Measurements from ENCODE around the gene GJA9. TPM values are rescaled to one million over a fixed set of nuclear protein-coding genes. Genes with fewer than 3 reads are reported as not detected.
A peak's percentile ranks its signal among the peaks of the same experiment; 100 is the strongest.

Gene GJA9
- total and polyA plus RNA-seq, 2 of the 8 experiments (the other 6 are each of a cell fraction or from before 2014, with no cell fraction given), result not detected

GRCh38 chr1:38929054-38929453 is 47.7 kb upstream of the GJA9 start:
- Histone ChIP-seq H2BK15ac (ENCODE audit: low read length) (peak overlapping the region; percentile 83; the same call in 1 of the 2 replicates), H4K5ac (ENCODE audit: insufficient read length, low read depth, low read length) (no peak overlapping the region), H3K4me3 (ENCODE audit: extremely low read depth in 1 of 4, insufficient read depth in 2 of 4, low read depth in 3 of 4, low read length in 4 of 4) (no peak overlapping the region), H3K56ac (replicated peaks; ENCODE audit: insufficient read length, low read depth, low read length) (no peak overlapping the region), H3K79me1 (ENCODE audit: low read depth, low read length) (no peaks in the 10 kb centered on the region), H2BK120ac (replicated peaks; ENCODE audit: low read depth, low read length) (no peak overlapping the region), H3K27ac (ENCODE audit: low read depth, low read length) (no peak overlapping the region), H3K4me1 (replicated peaks in 1 of 4; ENCODE audit: control insufficient read depth in 3 of 4, insufficient read depth in 4 of 4, low read length in 3 of 4) (no peaks in the 10 kb centered on the region; a peak in 1 of 7 replicates), H3K79me2 (ENCODE audit: control insufficient read depth in 1 of 2, insufficient read depth in 2 of 2, low read length in 2 of 2) (no peaks in the 10 kb centered on the region), H3K9me3 (ENCODE audit: insufficient read depth in 2 of 2, low read depth in 1 of 2, low read length in 1 of 2) (no peaks in the 10 kb centered on the region), H3K36me3 (ENCODE audit: control insufficient read depth in 2 of 4, insufficient read depth in 4 of 4, low read length in 3 of 4) (no peaks in the 10 kb centered on the region), H2AK5ac (ENCODE audit: low read depth, low read length) (no peak overlapping the region), H2BK20ac (ENCODE audit: low read length) (no peak overlapping the region), H3K23ac (ENCODE audit: insufficient read length) (no peak overlapping the region), H3K18ac (ENCODE audit: extremely low read depth, low read length) (no peak overlapping the region), H3K23me2 (ENCODE audit: low read depth, low read length) (no peaks in the 10 kb centered on the region), H2BK12ac (ENCODE audit: low read depth, low read length) (no peak overlapping the region), H3K9ac (replicated peaks in 1 of 4; ENCODE audit: extremely low read depth in 1 of 4, low read depth in 3 of 4, low read length in 3 of 4) (no peak overlapping the region), H4K20me1 (replicated peaks in 1 of 2; ENCODE audit: control insufficient read depth in 1 of 2, insufficient read depth in 2 of 2, low read length in 2 of 2) (no peaks in the 10 kb centered on the region), H3K4ac (replicated peaks; ENCODE audit: insufficient read length, low read depth, low read length) (no peak overlapping the region), H3K27me3 (replicated peaks in 1 of 4; ENCODE audit: control insufficient read depth in 3 of 4, extremely low read depth in 1 of 4, insufficient read depth in 3 of 4, low read length in 3 of 4) (no peaks in the 10 kb centered on the region), H2AFZ (ENCODE audit: low read length) (peak overlapping the region; percentile 36; the same call in 1 of the 2 replicates), H4K91ac (replicated peaks; ENCODE audit: insufficient read length, low read length) (no peak overlapping the region), H2BK5ac (ENCODE audit: low read depth, low read length) (no peak overlapping the region), H3K4me2 (ENCODE audit: insufficient read depth in 1 of 2, low read depth in 2 of 2, low read length in 2 of 2) (no peak overlapping the region), H4K8ac (ENCODE audit: extremely low read depth, insufficient read depth, low read length) (no peak overlapping the region), H3K14ac (ENCODE audit: insufficient read length) (no peak overlapping the region)
- FAIRE-seq, result no peak
- TF ChIP-seq FOSL1 (IDR thresholded peaks at IDR 0.05; ENCODE audit: insufficient read depth, low read depth, low read length), result no peak
- no peak for TF ChIP-seq RAD21 (IDR thresholded peaks at IDR 0.05 in 1 of 2, conservative IDR thresholded peaks at IDR 0.05 in 1 of 2; ENCODE audit: low read depth in 2 of 2, low read length in 2 of 2)
- TF ChIP-seq SP2 (IDR thresholded peaks at IDR 0.05; ENCODE audit: low read length), result no peak
- TF ChIP-seq CEBPB (IDR thresholded peaks at IDR 0.05; ENCODE audit: low read depth, low read length), result no peak
- no peak for TF ChIP-seq HDAC6 (IDR thresholded peaks at IDR 0.05; ENCODE audit: low read depth, low read length)
- TF ChIP-seq CTBP2 (IDR thresholded peaks at IDR 0.05; ENCODE audit: borderline replicate concordance, insufficient read depth, insufficient read length, low read length), result no peak
- no peak for TF ChIP-seq TAF1 (IDR thresholded peaks at IDR 0.05; ENCODE audit: low read depth, low read length)
- TF ChIP-seq BRCA1 (IDR thresholded peaks at IDR 0.05; ENCODE audit: low read depth, low read length), result no peak
- no peak for TF ChIP-seq CREB1 (IDR thresholded peaks at IDR 0.05)
- no peak for TF ChIP-seq ZNF274 (IDR thresholded peaks at IDR 0.05; ENCODE audit: borderline replicate concordance, extremely low read depth, low read length)
- TF ChIP-seq CBX8 (IDR thresholded peaks at IDR 0.05; ENCODE audit: borderline replicate concordance, low read depth, low read length), result no peak
- no peak for TF ChIP-seq JUND (IDR thresholded peaks at IDR 0.05; ENCODE audit: low read length)
- TF ChIP-seq POLR2AphosphoS5 (IDR thresholded peaks at IDR 0.05; ENCODE audit: low read depth, low read length), result no peak
- no peak for DNase-seq (ENCODE audit: low read depth in 1 of 2, low spot score in 2 of 2)
- 86% methylated on average over 8 of the region's 8 CpGs; no CpG with 5 or more reads in 1 of the 2 experiments for WGBS, 2 experiments (ENCODE audit: extremely low coverage in 1 of 2, insufficient coverage in 1 of 2, insufficient read length in 1 of 2, insufficient replicate concordance in 2 of 2, low coverage in 1 of 2, low lambda C conversion rate in 2 of 2, missing lambda C conversion rate in 1 of 2)
- CTCF ChIA-PET (ENCODE audit: partially characterized antibody), result interaction anchor here (0.7 to 1.4 kb wide), 5 partner anchors 10 to 97 kb away, joined by 3 to 6 read pairs (median 4); no protein-coding TSS in a partner anchor
- POLR2A ChIA-PET (ENCODE audit: partially characterized antibody), result interaction anchor here (1.3 to 1.5 kb wide), 2 partner anchors 10 to 13 kb away, joined by 3 to 4 read pairs; no protein-coding TSS in a partner anchor
